GM10248 (cell line): Measurements from ENCODE around the gene MS4A12.
"Not testable (repeated sequence)": the region's sequence is repeated elsewhere in the genome, so short reads cannot be mapped to it uniquely, and the experiment has no call there.

Experiments used
- CTCF ChIA-PET: fragments of 300-600 bp; sonication (Branson Sonifier 250); formaldehyde crosslinking; extraction: SDS; loops from one replicate; lab custom pipeline; 2021; ENCODE audit warnings: antibody characterized with exemption; lab: Yijun Ruan, JAX
- POLR2A ChIA-PET: fragments of 350-650 bp; sonication (Branson Sonifier 250); formaldehyde crosslinking; extraction: SDS; loops from one replicate; lab custom pipeline; 2020; ENCODE audit warnings: antibody characterized with exemption; lab: Yijun Ruan, JAX
- DNase-seq: peaks from one replicate; pipeline ENCODE4 v3.0.0; 2012; ENCODE audit errors: extremely low spot score
- TF ChIP-seq, protein P1 (sequence below): IDR thresholded peaks from 2 replicates; pipeline ENCODE4 v1.5.1; 2012; ENCODE audit warnings: mild to moderate bottlenecking, low read depth; ENCODE audit errors: extremely low read depth, missing control alignments, control extremely low read depth

MS4A12 gene

DNA sequence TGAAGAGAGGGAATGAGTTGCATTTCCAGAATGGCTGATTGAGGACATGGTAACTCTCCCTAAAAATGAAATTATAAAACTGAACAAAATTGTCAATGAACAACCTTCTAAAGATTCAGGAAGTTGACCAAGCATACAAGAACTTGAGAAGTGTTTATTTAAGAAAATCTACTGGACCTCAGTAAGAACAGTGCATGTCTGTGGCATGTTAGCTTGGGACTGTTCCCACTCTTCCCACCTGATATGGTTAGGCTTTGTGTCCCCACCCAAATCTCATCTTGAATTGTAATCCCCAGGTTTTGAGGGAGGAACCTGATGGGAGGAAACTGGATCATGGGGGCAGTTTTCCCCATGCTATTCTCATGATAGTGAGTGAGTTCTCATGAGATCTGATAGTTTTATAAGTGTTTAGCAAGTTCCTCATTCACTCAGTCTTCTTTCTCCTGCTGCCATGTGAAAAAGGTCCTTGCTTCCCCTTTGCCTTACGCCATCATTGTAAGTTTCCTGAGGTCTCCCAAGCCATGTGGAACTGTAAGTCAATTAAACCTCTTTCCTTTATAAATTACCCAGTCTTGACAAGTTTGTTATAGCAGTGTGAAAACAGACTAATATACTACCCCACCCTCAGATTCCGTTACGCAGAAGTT is 38.0 kb downstream of the MS4A12 start:
- TF ChIP-seq, protein P1, sequence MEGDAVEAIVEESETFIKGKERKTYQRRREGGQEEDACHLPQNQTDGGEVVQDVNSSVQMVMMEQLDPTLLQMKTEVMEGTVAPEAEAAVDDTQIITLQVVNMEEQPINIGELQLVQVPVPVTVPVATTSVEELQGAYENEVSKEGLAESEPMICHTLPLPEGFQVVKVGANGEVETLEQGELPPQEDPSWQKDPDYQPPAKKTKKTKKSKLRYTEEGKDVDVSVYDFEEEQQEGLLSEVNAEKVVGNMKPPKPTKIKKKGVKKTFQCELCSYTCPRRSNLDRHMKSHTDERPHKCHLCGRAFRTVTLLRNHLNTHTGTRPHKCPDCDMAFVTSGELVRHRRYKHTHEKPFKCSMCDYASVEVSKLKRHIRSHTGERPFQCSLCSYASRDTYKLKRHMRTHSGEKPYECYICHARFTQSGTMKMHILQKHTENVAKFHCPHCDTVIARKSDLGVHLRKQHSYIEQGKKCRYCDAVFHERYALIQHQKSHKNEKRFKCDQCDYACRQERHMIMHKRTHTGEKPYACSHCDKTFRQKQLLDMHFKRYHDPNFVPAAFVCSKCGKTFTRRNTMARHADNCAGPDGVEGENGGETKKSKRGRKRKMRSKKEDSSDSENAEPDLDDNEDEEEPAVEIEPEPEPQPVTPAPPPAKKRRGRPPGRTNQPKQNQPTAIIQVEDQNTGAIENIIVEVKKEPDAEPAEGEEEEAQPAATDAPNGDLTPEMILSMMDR, result no peak
- POLR2A ChIA-PET, result no interaction called here
- CTCF ChIA-PET, result interaction anchor here (1.1 to 1.4 kb wide), 2 partner anchors 193 to 197 kb away, joined by 3 to 4 read pairs; no protein-coding TSS in a partner anchor
- no peak for DNase-seq

- DNase-seq, CTCF ChIA-PET, POLR2A ChIA-PET: not testable (repeated sequence)
Measured at GRCh38 chr11:60532383-60532782, 39.8 kb downstream of the MS4A12 start.

DNA sequence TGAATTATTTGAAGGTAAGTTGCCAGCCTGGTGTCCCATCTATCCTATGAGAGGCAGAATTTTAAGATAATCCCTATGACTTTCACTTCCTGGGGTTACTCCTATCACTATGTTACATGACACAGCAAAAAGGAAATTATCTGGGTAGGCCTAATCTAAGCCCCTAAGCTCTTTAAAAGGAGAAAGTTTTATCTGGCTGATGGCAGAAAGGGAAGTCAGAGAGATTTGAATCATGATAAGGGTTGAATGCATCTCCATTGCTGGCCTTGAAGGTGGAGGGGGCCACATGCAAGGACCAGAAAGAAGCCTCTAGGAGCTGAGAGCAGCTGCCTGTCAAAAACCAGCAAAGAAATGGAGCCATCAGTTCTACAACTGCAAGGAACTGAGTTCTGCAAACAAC is 46.0 kb downstream of the MS4A12 start:
- CTCF ChIA-PET, DNase-seq, POLR2A ChIA-PET: not testable (repeated sequence)

GRCh38 chr11:60544077-60544476 is 51.5 kb downstream of the MS4A12 start:
- ChIA-PET POLR2A (no interaction called here), CTCF (interaction anchor here (1.4 to 1.6 kb wide), 2 partner anchors 19 to 278 kb away, joined by 5 read pairs; no protein-coding TSS in a partner anchor)
- no peak for DNase-seq
- TF ChIP-seq, protein P1, result no peak
